Fibroblast of peridontal ligament (primary cell): ENCODE measurements around the gene IGFL3.
A peak's percentile ranks its signal among the peaks of the same experiment; 100 is the strongest.
"Not testable (repeated sequence)": the region's sequence is repeated elsewhere in the genome, so short reads cannot be mapped to it uniquely, and the experiment has no call there.

Experiments used
- DNase-seq: peaks from one replicate; pipeline ENCODE4 v3.0.0-alpha.2; 2010; ENCODE audit errors: extremely low read depth

The IGFL3 gene

GRCh38 chr19:46124638-46125115 is at the start of gene IGFL3:
Gene IGFL3 (minus strand): TSS chr19:46124688. CDS start chr19:46124649, 39 bp downstream.
- peak; percentile 19 for DNase-seq

- DNase-seq: no peak
These were observed 49.5 kb upstream of the IGFL3 start for GRCh38 chr19:46173886-46174480.

GRCh38 chr19:46162731-46163130 is 38.2 kb upstream of the IGFL3 start:
- no peak for DNase-seq

GRCh38 chr19:46161642-46162257 is 37.3 kb upstream of the IGFL3 start:
- DNase-seq: not testable (repeated sequence)

- DNase-seq: no peak
These were observed 35.8 kb upstream of the IGFL3 start for GRCh38 chr19:46160233-46160775.

- no peak for DNase-seq
These were observed 35.1 kb upstream of the IGFL3 start for GRCh38 chr19:46159418-46160232.

GRCh38 chr19:46155237-46155636 is 30.7 kb upstream of the IGFL3 start:
- DNase-seq: peak; percentile 8

GRCh38 chr19:46150606-46151005 is 26.1 kb upstream of the IGFL3 start:
- no peak for DNase-seq

GRCh38 chr19:46147791-46148288 is 23.4 kb upstream of the IGFL3 start, which contains the start of gene IGFL2:
Gene IGFL2 (plus strand): TSS chr19:46148238. CDS start chr19:46148279, 41 bp downstream.
- DNase-seq: no peak

- no peak for DNase-seq
These were observed 22.8 kb upstream of the IGFL3 start for GRCh38 chr19:46147166-46147740.

- no peak for DNase-seq
These were observed 20.3 kb upstream of the IGFL3 start for GRCh38 chr19:46144756-46145155.

GRCh38 chr19:46142294-46142693 is 17.8 kb upstream of the IGFL3 start:
- DNase-seq: no peak

- DNase-seq: no peak
These were observed 16.9 kb upstream of the IGFL3 start for GRCh38 chr19:46141421-46141820.

- no peak for DNase-seq
These were observed 13.5 kb upstream of the IGFL3 start for GRCh38 chr19:46137915-46138473.

- no peak for DNase-seq
These were observed 10.0 kb upstream of the IGFL3 start for GRCh38 chr19:46134527-46134926.

GRCh38 chr19:46133777-46134241 is 9.3 kb upstream of the IGFL3 start:
- DNase-seq: no peak

GRCh38 chr19:46133101-46133627 is 8.7 kb upstream of the IGFL3 start:
- peak; percentile 92 for DNase-seq

- DNase-seq: no peak
These were observed 8.1 kb upstream of the IGFL3 start for GRCh38 chr19:46132508-46133100.

GRCh38 chr19:46131485-46132143 is 7.1 kb upstream of the IGFL3 start:
- no peak for DNase-seq

- no peak for DNase-seq
These were observed 1.6 kb upstream of the IGFL3 start for GRCh38 chr19:46126086-46126580.
